KMS-11 (cell line): ENCODE results near the gene MAST4.

Source experiments
- H2AFZ ChIP-seq: fragments of 200-600 bp; sonication (generic); 2 replicates; pipeline ENCODE4 v1.6.1; 2016; ENCODE audit warnings: antibody characterized with exemption, mixed run types, low read depth
- H3K27ac ChIP-seq: fragments of 200-600 bp; sonication (generic); 2 replicates; pipeline ENCODE4 v1.6.1; 2016; ENCODE audit warnings: mild to moderate bottlenecking, mixed run types
- H3K27me3 ChIP-seq: fragments of 200-600 bp; sonication (generic); 2 replicates; pipeline ENCODE4 v1.6.1; 2017; ENCODE audit warnings: mild to moderate bottlenecking, low read depth, mixed run types, moderate library complexity; ENCODE audit not compliant: insufficient read depth
- H3K36me3 ChIP-seq: fragments of 200-600 bp; sonication (generic); 2 replicates; pipeline ENCODE4 v1.6.1; 2017; ENCODE audit warnings: mild to moderate bottlenecking, mixed run types; ENCODE audit not compliant: insufficient read depth
- H3K4me1 ChIP-seq: fragments of 200-600 bp; sonication (generic); 2 replicates; pipeline ENCODE4 v1.6.1; 2016; ENCODE audit warnings: mild to moderate bottlenecking, low read depth, mixed run types; ENCODE audit not compliant: poor library complexity, severe bottlenecking
- H3K4me2 ChIP-seq: fragments of 200-600 bp; sonication (generic); 2 replicates; pipeline ENCODE4 v1.7.0; 2016; ENCODE audit warnings: mild to moderate bottlenecking, mixed run types
- H3K4me3 ChIP-seq: fragments of 200-600 bp; sonication (generic); IDR thresholded peaks from 2 replicates; pipeline ENCODE4 v1.6.1; 2017; ENCODE audit warnings: low read depth, low read length, mixed read lengths; ENCODE audit not compliant: insufficient read depth
- H3K79me2 ChIP-seq: fragments of 200-600 bp; sonication (generic); 2 replicates; pipeline ENCODE4 v1.6.1; 2016; ENCODE audit warnings: low read depth, mixed run types; ENCODE audit not compliant: insufficient read depth
- H3K9ac ChIP-seq: fragments of 200-600 bp; sonication (generic); 2 replicates; pipeline ENCODE4 v1.6.1; 2016; ENCODE audit warnings: mild to moderate bottlenecking, mixed run types
- H4K20me1 ChIP-seq: fragments of 200-600 bp; sonication (generic); 2 replicates; pipeline ENCODE4 v1.6.1; 2016; ENCODE audit warnings: mild to moderate bottlenecking, mixed run types; ENCODE audit not compliant: insufficient read depth
- CTCF ChIP-seq: fragments of 200-600 bp; sonication (generic); conservative IDR thresholded peaks from 2 replicates; pipeline ENCODE4 v1.6.1; 2017; ENCODE audit warnings: low read depth, mild to moderate bottlenecking, antibody characterized with exemption, low read length, moderate library complexity, mixed read lengths

Gene MAST4

GRCh38 chr5:67214707-67215447 is 618.7 kb downstream of the MAST4 start:
- no peaks in the 10 kb centered on the region for H3K36me3 ChIP-seq
- no peak overlapping the region for H3K4me3 ChIP-seq
- H3K27me3 ChIP-seq = no peaks in the 10 kb centered on the region
- H3K4me2 ChIP-seq = no peak overlapping the region
- TF ChIP-seq CTCF = no peak
- H2AFZ ChIP-seq = no peak overlapping the region
- H3K4me1 ChIP-seq = peaks cover 6% of the 10 kb centered on the region
- no peak overlapping the region for H3K27ac ChIP-seq
- H3K9ac ChIP-seq = no peak overlapping the region
- no peaks in the 10 kb centered on the region for H3K79me2 ChIP-seq
- H4K20me1 ChIP-seq = no peaks in the 10 kb centered on the region

- no peak overlapping the region for H3K27ac ChIP-seq
- no peak overlapping the region for H3K9ac ChIP-seq
- no peak overlapping the region for H3K4me3 ChIP-seq
- no peaks in the 10 kb centered on the region for H3K36me3 ChIP-seq
- H3K27me3 ChIP-seq = no peaks in the 10 kb centered on the region
- H4K20me1 ChIP-seq = no peaks in the 10 kb centered on the region
- no peak for TF ChIP-seq CTCF
- H3K79me2 ChIP-seq = no peaks in the 10 kb centered on the region
- no peak overlapping the region for H2AFZ ChIP-seq
- H3K4me2 ChIP-seq = no peak overlapping the region
- peaks cover 6% of the 10 kb centered on the region for H3K4me1 ChIP-seq
Observed at GRCh38 chr5:67215519-67216471, 619.6 kb downstream of the MAST4 start.

GRCh38 chr5:67216564-67216963 is 620.4 kb downstream of the MAST4 start:
- no peak overlapping the region for H2AFZ ChIP-seq
- no peaks in the 10 kb centered on the region for H3K36me3 ChIP-seq
- no peaks in the 10 kb centered on the region for H3K79me2 ChIP-seq
- TF ChIP-seq CTCF = no peak
- H3K4me3 ChIP-seq = no peak overlapping the region
- H3K27me3 ChIP-seq = no peaks in the 10 kb centered on the region
- H3K9ac ChIP-seq = no peak overlapping the region
- no peak overlapping the region for H3K27ac ChIP-seq
- H4K20me1 ChIP-seq = no peaks in the 10 kb centered on the region
- no peak overlapping the region for H3K4me2 ChIP-seq
- peaks cover 14% of the 10 kb centered on the region for H3K4me1 ChIP-seq
